ENCODE data around the gene PTGIR.

The PTGIR gene

DNA sequence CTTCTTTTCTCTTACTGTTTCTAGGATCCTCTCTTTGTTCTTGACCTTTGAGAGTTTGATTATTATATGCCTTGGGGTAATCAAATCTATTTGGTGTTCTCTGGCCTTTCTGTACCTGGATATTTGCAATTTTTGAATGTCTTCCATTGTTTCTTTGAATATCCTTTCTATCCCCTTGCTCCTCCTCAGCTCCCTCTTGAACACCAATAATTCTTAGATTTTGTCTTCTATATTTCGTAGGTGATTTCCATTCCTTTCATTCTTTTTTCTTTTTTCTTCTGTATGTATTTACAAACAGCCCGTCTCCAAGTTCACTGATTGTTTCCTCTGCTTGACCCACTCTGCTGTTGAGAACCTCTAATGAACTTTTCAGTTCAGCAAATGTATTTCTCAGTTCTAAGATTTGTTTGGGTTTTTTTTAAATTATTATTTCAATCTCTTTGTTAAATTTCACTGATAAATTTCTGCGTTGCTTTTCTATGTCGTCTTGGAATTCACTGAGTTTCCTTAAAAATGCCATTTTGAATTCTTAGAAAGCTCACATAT, 26.4 kb downstream of the PTGIR start:
- no peak for DNase-seq

DNA sequence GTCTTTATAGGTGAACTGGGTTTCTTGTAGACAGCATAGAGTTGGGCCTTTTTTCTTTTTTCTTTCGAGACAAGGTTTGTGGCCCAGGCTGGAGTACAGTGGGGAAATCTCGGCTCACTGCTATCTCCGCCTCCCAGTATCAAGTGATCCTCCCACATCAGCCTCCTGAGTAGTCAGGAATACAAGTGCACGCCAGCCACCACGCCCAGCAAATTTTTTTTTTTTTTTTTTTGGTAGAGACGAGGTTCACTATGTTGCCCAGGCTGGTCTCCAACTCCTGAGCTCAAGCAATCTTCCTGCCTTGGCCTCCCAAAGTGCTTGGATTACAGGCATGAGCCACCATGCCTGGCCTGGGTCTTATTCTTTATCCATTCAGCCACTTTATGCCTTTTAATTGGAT, 28.9 kb downstream of the PTGIR start:
- DNase-seq = no peak

- no peak for DNase-seq
These were observed 33.0 kb downstream of the PTGIR start for GRCh38 chr19:46591870-46592269.

GRCh38 chr19:46591254-46591653, 33.6 kb downstream of the PTGIR start:
- DNase-seq = no peak

DNA sequence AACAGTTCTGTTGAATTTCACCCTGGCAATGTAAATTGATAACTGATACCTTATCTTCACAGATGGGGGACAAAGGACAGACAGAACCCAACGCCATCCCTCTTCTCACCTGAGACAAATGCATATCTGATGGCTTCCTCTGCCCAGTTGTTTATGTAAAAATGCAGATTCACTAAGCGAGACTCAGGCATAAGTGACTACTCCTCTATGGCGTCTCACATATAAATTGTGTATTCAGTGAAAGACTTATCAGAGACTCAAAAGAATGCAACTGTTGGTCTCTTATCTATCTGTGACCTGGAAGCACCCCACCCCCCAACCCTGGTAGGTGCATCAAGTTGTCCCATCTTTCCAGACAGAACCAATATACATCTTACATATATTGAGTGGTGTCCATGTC, 37.0 kb downstream of the PTGIR start:
- DNase-seq = no peak

- no peak for DNase-seq
These were observed 38.6 kb downstream of the PTGIR start for GRCh38 chr19:46586294-46586693.

DNA sequence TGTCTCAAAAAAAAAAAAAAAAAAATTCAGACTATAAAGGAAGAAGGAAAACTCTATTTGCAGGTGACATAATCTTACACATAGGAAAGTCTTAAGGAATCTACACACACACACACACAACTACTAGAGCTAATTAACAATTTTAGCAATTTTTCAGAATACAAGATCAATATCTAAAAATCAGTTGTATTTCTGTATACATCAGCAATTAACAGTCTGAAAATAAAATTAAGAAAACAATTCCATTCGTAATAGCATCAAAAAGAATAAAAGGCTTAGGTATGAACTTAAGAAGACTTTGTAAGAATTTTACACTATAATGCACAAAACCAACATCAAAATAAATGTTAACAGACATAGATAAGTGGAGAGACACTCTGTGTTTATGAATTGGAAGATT, 39.4 kb downstream of the PTGIR start:
- DNase-seq = no peak

- no peak for DNase-seq
These were observed 44.6 kb downstream of the PTGIR start for GRCh38 chr19:46580247-46580646.

DNA sequence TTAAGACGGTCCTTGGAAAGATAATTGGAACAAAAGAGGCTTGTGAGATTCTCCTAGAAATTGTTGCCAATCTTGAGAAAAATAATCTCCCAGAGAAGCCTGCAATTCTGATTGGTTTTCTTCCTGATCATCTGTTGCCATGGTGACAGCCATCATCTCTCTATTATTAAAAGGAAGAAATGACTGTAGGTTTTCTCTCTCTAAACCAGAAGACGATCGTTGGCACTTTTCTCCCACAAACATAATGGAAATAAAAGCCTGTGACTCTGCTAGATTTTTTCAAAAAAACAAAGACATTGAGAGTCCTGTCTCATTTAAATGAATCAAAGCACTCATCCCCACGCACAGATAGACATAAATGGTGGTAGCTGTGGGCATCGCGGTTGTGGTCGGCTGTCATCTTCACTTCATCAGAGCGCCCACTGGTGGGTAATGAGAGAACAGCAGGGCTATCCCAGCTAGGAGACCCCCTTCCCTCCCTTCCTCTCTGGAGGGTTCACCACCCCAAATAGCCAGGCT, 45.5 kb downstream of the PTGIR start:
- DNase-seq = peak; percentile 58

DNA sequence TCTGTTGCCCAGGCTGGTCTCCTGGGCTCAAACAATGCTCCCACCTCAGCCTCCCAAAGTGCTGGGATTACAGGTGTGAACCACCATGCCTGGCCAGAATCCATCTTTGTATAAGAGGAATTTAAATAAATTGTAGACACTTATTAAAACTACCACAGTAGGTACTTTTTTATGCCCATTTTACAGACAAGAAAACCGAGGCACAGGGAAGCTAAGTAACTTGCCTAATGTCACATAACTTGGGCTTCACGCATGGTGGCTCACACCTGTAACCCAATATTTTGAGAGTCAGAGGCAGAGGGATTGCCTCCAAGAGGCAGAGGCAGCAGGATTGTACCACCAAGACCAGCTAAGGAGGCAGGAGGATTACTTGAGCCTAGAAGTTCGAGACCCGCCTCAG, 46.4 kb downstream of the PTGIR start:
- no peak for DNase-seq

GRCh38 chr19:46574533-46574932, 50.4 kb downstream of the PTGIR start:
- DNase-seq = peak; percentile 35

GRCh38 chr19:46573679-46574498, 51.0 kb downstream of the PTGIR start:
- no peak for DNase-seq

DNA sequence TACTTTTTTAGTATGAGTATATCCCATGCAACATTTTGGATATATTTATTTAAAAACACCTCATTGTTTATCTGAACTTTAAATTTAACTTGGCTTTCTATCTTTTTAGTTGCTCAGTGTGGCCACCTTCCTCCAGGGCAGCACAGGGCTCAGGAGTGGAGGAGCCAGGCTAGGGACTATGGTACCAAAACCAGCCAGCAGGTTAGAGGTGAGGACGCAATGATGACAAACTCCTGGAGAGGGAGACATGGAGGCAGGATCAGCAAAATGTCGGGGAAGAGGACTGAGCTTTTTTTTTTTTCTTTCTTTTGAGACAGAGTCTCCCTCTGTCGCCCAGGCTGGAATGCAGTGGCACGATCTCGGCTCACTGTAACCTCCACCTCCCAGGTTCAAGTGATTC, 53.4 kb downstream of the PTGIR start:
- peak; percentile 12 for DNase-seq

All from CD4-positive, alpha-beta T cell treated with Interleukin-6 for 4 hours (primary cell).